GM19099 (cell line): ENCODE measurements around the gene LPP.

Source experiments
- POLR2A ChIP-seq: IDR thresholded peaks from 3 replicates; pipeline ENCODE4 v1.6.1; 2011; ENCODE audit warnings: low read depth; ENCODE audit not compliant: insufficient read length; ENCODE audit errors: extremely low read depth

Gene LPP

GRCh38 chr3:188174317-188175044 lies 20.5 kb downstream of the LPP start:
- TF ChIP-seq POLR2A = no peak

- TF ChIP-seq POLR2A = no peak
These were observed 22.5 kb downstream of the LPP start for GRCh38 chr3:188176476-188176875.

DNA sequence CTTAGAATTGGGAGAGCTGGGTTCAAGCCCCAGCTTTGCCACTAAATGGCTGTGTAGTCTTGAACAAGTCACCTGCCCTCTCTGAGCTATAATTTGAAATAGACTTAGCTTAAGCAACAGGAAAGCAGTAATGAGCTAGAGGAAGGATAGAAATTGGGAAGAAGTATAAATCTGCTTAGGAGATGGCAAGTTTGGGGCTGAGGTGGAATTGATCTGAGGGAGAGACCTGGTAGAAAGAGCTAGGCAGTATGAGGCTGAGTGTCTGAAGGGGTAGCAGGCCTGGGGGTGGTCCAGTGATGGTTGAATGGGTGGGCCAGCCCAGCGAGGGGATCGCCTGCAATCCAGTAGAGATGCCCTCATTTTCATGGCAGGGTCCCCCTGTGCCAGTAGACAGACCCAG lies 22.9 kb downstream of the LPP start:
- TF ChIP-seq POLR2A = no peak

GRCh38 chr3:188177721-188178120 lies 23.8 kb downstream of the LPP start:
- TF ChIP-seq POLR2A = no peak

- no peak for TF ChIP-seq POLR2A
These were observed 24.5 kb downstream of the LPP start for GRCh38 chr3:188178293-188178936.

- TF ChIP-seq POLR2A = no peak
These were observed 25.3 kb downstream of the LPP start for GRCh38 chr3:188179006-188179966.

DNA sequence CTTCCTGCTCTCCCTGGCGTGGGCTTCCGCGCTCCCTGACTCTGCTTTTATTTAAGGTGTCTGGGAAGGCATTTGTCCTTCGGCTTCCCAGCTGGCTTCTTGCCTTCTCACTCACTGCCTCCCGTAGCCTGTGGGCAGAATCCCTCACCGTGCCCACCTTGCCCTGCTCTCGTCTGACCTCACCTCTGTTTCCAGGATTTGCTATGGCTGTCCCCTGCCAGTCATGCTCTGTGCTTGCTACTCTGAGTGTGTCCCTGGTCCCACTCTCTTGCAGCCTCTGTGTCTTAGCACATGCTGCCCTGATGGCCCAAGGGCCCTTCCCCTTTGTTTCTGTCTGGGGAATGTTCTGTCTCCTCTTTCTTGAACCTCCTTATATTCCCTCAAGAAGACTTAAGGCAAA lies 26.2 kb downstream of the LPP start:
- no peak for TF ChIP-seq POLR2A

DNA sequence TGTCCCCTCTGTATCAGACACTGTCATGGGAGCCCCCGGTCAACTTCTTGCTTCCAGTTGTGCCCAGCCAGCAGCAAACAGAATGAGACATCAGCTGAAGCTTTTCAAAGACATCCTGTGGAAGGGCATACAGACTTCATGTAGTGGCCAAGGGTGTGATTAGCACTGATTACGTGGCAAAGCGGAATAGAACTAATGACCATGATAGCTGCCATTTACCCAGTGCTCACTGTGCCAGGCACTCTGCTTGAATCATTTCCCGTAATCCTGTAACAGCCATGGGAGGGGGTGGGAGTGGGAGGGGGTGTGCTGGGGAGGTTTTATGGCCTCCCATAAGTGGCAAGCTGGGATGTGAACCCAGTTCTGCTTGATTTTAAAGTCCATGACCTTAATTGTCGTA lies 29.5 kb downstream of the LPP start:
- no peak for TF ChIP-seq POLR2A

DNA sequence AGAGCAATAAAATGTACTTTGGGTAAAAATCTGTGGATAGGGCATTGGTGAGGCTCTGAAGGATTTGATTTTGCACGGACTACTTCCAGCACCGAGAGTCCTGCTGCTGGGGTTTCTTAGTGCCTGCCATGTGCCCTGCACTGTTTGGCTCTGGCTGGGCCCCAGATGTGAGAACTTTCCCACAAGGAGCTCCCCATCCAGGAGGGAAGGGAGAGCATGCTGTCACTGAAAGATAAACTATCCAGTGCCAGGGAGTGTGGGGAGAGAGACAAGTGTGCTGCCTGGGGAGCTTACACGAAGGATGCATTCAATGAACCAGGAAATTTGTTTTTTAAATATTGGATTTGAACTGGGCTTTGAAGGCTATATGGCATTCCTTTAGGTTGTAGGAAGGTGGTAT lies 30.2 kb downstream of the LPP start:
- no peak for TF ChIP-seq POLR2A

GRCh38 chr3:188184649-188185048 lies 30.7 kb downstream of the LPP start:
- TF ChIP-seq POLR2A = no peak

DNA sequence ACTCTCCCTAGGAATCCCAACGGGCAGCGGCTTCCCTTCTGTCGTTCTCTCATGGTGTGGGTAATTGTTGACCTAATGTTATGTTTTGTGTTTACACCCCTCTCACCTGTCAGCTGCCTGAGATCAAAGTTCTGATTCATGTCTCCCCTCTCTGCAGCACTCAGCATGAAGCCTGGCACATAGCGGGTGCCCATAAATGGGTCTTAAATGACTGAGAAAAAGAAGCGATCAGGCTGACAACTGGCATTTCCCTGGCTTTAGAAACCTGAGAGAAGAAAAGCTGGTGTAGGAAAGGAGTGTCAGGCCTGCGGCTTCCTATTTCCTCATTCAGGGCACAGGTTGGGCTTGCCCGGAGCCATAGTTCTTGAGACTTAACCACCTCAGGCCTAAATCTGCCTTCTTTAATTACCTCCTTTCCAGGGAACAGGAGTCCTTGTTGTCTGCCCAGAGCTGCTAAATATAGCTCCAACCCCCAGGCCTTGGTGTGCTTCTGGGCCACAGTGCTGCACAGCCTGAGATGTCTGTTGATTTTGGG lies 31.8 kb downstream of the LPP start:
- no peak for TF ChIP-seq POLR2A

GRCh38 chr3:188187053-188187452 lies 33.1 kb downstream of the LPP start:
- TF ChIP-seq POLR2A = no peak

- TF ChIP-seq POLR2A = no peak
These were observed 35.0 kb downstream of the LPP start for GRCh38 chr3:188188911-188189310.

GRCh38 chr3:188191460-188191859 lies 37.5 kb downstream of the LPP start:
- TF ChIP-seq POLR2A = no peak

GRCh38 chr3:188192034-188192433 lies 38.1 kb downstream of the LPP start:
- no peak for TF ChIP-seq POLR2A
